Endometrial microvascular endothelial cells (primary cell): ENCODE results near the gene KANSL1L. TPM values are rescaled to one million over a fixed set of nuclear protein-coding genes. Genes with fewer than 3 reads are reported as not detected.

Experiments
- in situ Hi-C: cut with HindIII; loops from 2 replicates; pipeline ENCODE4 v1.10.0; 2017; ENCODE audit warnings: low sequenced_read_pairs, low pct_unique_long_range_greater_than_20kb; ENCODE audit errors: inconsistent ontology term
- total RNA-seq: library from RNA; depleted of rRNA; stranded (reverse); fragments of >200 nt; gene quantifications from one replicate; pipeline ENCODE4 v1.2.3, GENCODE V29; 2015; ENCODE audit errors: inconsistent ontology term

KANSL1L gene
- total RNA-seq, 1 donor from 2014 or later, result 10.3 TPM

GRCh38 chr2:210112871-210113270 is 58.3 kb downstream of the KANSL1L start:
- in situ Hi-C loops, result no loop called here

- in situ Hi-C loops, result no loop called here
Observed at GRCh38 chr2:210099940-210100339, 71.3 kb downstream of the KANSL1L start.

GRCh38 chr2:210094787-210095186 is 76.4 kb downstream of the KANSL1L start:
- in situ Hi-C loops, result no loop called here

GRCh38 chr2:210092791-210093190 is 78.4 kb downstream of the KANSL1L start:
- in situ Hi-C loops, result no loop called here

GRCh38 chr2:210086930-210087329 is 84.3 kb downstream of the KANSL1L start:
- in situ Hi-C loops, result no loop called here

- in situ Hi-C loops, result no loop called here
Observed at GRCh38 chr2:210086292-210086691, 84.9 kb downstream of the KANSL1L start.

DNA sequence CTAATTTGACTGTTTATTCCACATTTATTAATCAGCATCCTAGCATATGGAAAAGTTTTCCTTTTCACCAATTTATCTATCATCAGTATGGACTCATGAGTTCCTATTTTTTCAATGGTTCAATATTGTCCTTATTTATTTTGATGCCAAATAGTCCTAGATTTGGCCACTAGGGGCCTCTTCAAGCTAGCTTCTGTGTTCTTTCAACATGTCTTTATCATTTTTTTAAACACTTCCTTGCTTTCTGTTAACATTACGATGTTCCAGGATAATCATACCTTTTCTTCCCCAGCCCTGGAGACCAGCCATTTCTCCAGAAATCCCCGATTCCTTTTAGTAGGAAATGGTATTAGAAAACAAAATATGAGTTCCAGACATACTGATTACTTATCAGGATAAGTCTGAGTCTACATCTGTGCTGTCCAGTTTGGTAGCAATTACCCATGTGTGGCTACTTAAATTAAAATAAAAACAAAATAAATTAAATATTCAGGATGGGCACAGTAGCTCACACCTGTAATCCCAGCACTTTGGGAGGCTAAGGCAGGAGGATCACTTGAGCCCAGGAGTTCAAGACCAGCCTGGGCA is 98.2 kb downstream of the KANSL1L start:
- in situ Hi-C loops, result no loop called here

GRCh38 chr2:210072493-210072892 is 98.7 kb downstream of the KANSL1L start:
- in situ Hi-C loops, result no loop called here

DNA sequence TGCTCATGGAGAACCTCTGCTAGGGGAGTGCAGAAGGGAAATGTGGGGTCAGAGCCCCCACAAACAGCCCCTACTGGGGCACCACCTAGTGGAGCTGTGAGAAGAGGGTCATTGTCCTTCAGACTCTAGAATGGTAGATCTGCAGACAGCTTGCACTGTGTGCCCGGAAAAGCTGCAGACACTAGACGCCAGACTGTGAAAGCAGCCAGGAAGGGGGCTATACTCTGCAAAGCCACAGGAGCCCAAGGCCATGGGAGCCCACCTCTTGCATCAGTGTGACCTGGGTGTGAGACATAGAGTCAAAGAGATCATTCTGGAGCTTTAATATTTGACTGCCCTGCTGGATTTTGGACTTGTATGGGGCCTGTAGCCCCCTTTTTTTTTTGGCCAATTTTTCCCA is 107.9 kb downstream of the KANSL1L start:
- in situ Hi-C loops, result no loop called here

DNA sequence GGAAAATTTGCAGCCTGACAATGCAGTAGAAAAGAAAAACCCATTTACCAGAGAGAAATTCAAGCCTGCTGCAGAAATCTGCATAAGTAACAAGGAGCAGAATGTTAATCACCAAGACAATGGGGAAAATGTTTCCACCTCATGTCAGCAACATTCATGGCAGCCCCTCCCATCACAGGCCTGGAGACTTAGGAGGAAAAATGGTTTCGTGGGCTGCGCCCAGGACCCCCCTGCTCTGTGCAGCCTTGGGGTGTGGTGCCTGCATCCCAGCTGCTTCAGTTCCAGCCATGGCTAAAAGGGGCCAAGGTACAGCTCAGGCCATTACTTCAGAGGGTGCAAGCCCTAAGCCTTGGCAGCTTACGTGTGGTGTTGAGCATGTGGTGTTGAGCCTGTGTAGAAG is 115.4 kb downstream of the KANSL1L start:
- in situ Hi-C loops, result no loop called here

DNA sequence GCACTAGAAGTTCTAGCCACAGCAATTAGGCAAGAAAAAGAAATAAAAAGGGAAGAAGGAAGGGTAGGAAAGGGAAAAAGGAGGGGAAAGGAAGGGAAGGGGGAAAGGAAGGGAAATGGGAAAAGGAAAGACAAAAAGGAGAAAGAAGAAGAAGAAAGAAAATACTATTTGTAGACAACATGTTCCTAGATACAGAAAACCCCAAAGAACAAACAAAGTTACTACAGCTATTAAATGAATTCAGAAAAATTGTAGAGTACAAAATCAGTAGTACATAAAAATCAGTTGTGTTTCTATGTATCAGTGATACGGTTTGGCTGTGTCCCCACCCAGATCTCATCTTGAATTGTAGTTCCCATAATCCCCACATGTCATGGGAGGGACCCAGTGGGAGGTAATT is 116.5 kb downstream of the KANSL1L start:
- in situ Hi-C loops, result no loop called here

GRCh38 chr2:210050885-210051284 is 120.3 kb downstream of the KANSL1L start:
- in situ Hi-C loops, result no loop called here

DNA sequence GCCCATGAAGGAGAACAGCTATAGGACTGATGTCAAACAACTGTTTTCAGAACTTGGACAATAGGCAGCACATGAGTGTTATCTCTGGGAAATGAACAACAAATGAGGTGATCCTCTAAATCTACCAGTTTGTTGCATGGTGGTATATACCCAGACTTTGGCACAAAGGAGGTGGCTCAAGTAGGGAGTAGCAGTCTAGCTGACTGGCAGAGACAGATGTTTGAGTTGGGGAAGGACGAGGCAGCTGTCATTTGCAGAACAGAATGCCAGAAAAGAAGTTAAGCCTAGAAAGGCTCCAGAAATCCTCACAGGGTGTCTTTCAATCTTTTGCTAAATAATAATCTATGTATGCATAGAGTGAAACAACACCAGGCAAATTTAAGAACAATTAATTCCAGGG is 121.4 kb downstream of the KANSL1L start:
- in situ Hi-C loops, result no loop called here

GRCh38 chr2:210046851-210047500 is 124.2 kb downstream of the KANSL1L start:
- in situ Hi-C loops, result no loop called here

DNA sequence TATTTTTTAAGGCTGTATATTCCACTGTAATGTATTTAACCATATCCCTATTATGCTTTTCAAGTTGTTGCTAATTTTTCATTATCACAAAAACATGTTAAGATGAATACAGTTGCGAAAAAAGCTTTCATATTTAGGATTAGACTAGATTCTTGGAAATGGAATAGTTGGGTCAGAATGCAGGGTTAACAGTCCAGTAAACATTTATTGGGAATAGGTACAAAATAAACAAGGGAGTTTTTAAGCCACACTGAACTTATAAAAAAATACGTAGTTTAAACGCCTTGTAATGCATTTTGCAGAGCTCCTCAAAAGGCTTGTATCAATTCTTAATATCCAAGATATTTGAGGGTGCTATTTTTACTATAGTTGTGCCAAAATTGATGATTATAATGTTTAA is 133.1 kb downstream of the KANSL1L start:
- in situ Hi-C loops, result no loop called here

DNA sequence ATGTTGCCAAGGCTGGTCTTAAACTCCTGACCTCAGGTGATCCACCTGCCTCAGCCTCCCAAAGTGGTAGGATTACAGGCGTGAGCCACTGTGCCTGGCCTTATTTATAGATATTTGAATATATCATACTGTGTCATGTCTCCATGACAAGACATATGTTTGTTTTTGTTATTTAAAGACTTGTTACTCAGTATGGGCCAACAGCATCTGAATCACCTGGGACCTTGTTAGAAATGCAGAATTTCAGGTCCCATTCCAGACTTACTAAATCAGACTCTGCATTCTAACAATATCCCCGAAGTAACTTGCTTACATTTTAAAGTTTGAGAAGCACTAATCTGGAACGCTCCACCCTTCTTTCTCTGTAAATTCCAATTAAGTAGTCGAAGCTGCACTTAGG is 135.5 kb downstream of the KANSL1L start:
- in situ Hi-C loops, result no loop called here

- in situ Hi-C loops, result no loop called here
Observed at GRCh38 chr2:210034087-210034683, 137.0 kb downstream of the KANSL1L start.

- in situ Hi-C loops, result no loop called here
Observed at GRCh38 chr2:210028178-210028577, 143.0 kb downstream of the KANSL1L start.

DNA sequence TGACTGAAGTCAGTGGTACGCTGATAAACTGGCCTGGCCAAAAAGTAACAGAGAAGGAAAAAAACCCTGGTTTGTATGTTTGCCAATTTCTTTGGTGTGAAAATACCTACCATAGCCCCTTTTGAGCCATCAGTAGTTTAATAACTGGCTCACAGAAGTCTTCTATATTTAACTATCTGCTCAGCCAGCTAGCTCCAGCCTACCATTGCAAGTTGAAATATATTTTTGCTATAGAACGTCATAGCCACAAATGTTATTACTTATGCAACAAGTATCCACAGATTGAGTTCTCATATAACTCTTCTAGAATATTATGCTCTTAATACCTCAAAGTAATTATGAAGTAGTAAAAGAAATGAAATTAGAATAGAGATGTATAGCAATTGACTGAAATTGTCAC is 143.6 kb downstream of the KANSL1L start:
- in situ Hi-C loops, result no loop called here

DNA sequence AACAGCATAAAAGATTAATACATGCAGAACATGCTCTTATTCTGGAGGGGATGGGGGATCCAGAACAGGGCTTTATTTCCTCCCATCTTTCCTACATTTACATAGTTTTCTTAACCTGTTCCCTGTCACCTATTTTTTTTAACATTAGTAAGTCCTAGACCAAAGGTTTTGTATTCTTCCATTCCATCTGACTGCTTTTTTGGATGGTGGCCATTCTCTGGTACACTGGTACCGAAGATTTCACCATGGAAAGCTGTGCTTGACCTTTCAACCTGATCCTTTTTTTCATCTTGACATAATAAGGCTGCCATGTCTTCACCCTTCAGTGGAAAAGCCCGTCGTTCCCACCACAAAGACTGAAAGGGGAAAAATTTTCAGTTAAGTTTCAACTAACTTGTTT is 148.4 kb downstream of the KANSL1L start:
- in situ Hi-C loops, result no loop called here

GRCh38 chr2:210020138-210020537 is 151.1 kb downstream of the KANSL1L start:
- in situ Hi-C loops, result no loop called here
